ENCODE measurements around the gene RNF213.

Gene RNF213

GRCh38 chr17:80283116-80283852 lies 22.6 kb downstream of the RNF213 start:
- no peaks in the 10 kb centered on the region for H3K79me2 ChIP-seq (ENCODE audit: insufficient read depth, low read length)
- no peak overlapping the region for H3K4me3 ChIP-seq (ENCODE audit: low read depth, low read length, poor library complexity, severe bottlenecking)
- H3K9me3 ChIP-seq (ENCODE audit: low read length): no peaks in the 10 kb centered on the region
- no peaks in the 10 kb centered on the region for H4K20me1 ChIP-seq (ENCODE audit: insufficient read depth, low read length)
- H3K4me2 ChIP-seq (ENCODE audit: low read length): no peak overlapping the region
- H3F3A ChIP-seq (ENCODE audit: insufficient read depth, low read length): no peaks in the 10 kb centered on the region
- no peaks in the 10 kb centered on the region for H3K9me2 ChIP-seq (ENCODE audit: low read depth, low read length)
- no peaks in the 10 kb centered on the region for H3K36me3 ChIP-seq (ENCODE audit: insufficient read depth, low read length)
- H3K27me3 ChIP-seq (ENCODE audit: insufficient read depth, low read length): no peaks in the 10 kb centered on the region
- H3K27ac ChIP-seq (ENCODE audit: low read depth, low read length, poor library complexity, severe bottlenecking): no peak overlapping the region
- TF ChIP-seq EZH2 (IDR thresholded peaks at IDR 0.05; ENCODE audit: borderline replicate concordance, low read length) (no peak), CTCF (IDR thresholded peaks at IDR 0.05; ENCODE audit: low read length) (no peak; the same call in 1 of the 2 replicates)
- no peak overlapping the region for H3K9ac ChIP-seq (ENCODE audit: low read length)
- H3K4me1 ChIP-seq (ENCODE audit: insufficient read depth, low read length, severe bottlenecking): no peaks in the 10 kb centered on the region
- H2AFZ ChIP-seq (ENCODE audit: low read length): no peak overlapping the region

GRCh38 chr17:80284631-80285030 lies 24.0 kb downstream of the RNF213 start:
- TF ChIP-seq EZH2 (IDR thresholded peaks at IDR 0.05; ENCODE audit: borderline replicate concordance, low read length) (no peak), CTCF (IDR thresholded peaks at IDR 0.05; ENCODE audit: low read length) (peak; percentile 33; the same call in 1 of the 2 replicates)
- Histone ChIP-seq H3K79me2 (ENCODE audit: insufficient read depth, low read length) (no peaks in the 10 kb centered on the region), H3K27ac (ENCODE audit: low read depth, low read length, poor library complexity, severe bottlenecking) (no peak overlapping the region), H3K27me3 (ENCODE audit: insufficient read depth, low read length) (no peaks in the 10 kb centered on the region), H3F3A (ENCODE audit: insufficient read depth, low read length) (no peaks in the 10 kb centered on the region), H3K9me3 (ENCODE audit: low read length) (no peaks in the 10 kb centered on the region), H3K4me2 (ENCODE audit: low read length) (no peak overlapping the region), H3K9ac (ENCODE audit: low read length) (no peak overlapping the region), H2AFZ (ENCODE audit: low read length) (no peak overlapping the region), H3K9me2 (ENCODE audit: low read depth, low read length) (no peaks in the 10 kb centered on the region), H4K20me1 (ENCODE audit: insufficient read depth, low read length) (no peaks in the 10 kb centered on the region), H3K36me3 (ENCODE audit: insufficient read depth, low read length) (no peaks in the 10 kb centered on the region), H3K4me1 (ENCODE audit: insufficient read depth, low read length, severe bottlenecking) (no peaks in the 10 kb centered on the region), H3K4me3 (ENCODE audit: low read depth, low read length, poor library complexity, severe bottlenecking) (no peak overlapping the region)

- H3K4me1 ChIP-seq (ENCODE audit: insufficient read depth, low read length, severe bottlenecking): no peaks in the 10 kb centered on the region
- no peaks in the 10 kb centered on the region for H3K9me2 ChIP-seq (ENCODE audit: low read depth, low read length)
- no peaks in the 10 kb centered on the region for H3K9me3 ChIP-seq (ENCODE audit: low read length)
- no peaks in the 10 kb centered on the region for H3K79me2 ChIP-seq (ENCODE audit: insufficient read depth, low read length)
- no peaks in the 10 kb centered on the region for H3F3A ChIP-seq (ENCODE audit: insufficient read depth, low read length)
- H3K4me3 ChIP-seq (ENCODE audit: low read depth, low read length, poor library complexity, severe bottlenecking): no peak overlapping the region
- H3K4me2 ChIP-seq (ENCODE audit: low read length): no peak overlapping the region
- H4K20me1 ChIP-seq (ENCODE audit: insufficient read depth, low read length): no peaks in the 10 kb centered on the region
- no peak overlapping the region for H2AFZ ChIP-seq (ENCODE audit: low read length)
- H3K27me3 ChIP-seq (ENCODE audit: insufficient read depth, low read length): no peaks in the 10 kb centered on the region
- no peak for TF ChIP-seq EZH2 (IDR thresholded peaks at IDR 0.05; ENCODE audit: borderline replicate concordance, low read length)
- TF ChIP-seq CTCF (IDR thresholded peaks at IDR 0.05; ENCODE audit: low read length): no peak
- H3K27ac ChIP-seq (ENCODE audit: low read depth, low read length, poor library complexity, severe bottlenecking): no peak overlapping the region
- no peak overlapping the region for H3K9ac ChIP-seq (ENCODE audit: low read length)
- 0 out of 2 replicates have a peak, but pooled peaks cover 5% of the 10 kb centered on the region for H3K36me3 ChIP-seq (ENCODE audit: insufficient read depth, low read length)
Measured at GRCh38 chr17:80285237-80285920, 24.7 kb downstream of the RNF213 start.
